Measurements from ENCODE around the gene KAZN.

Gene KAZN

GRCh38 chr1:14706631-14707030 is 108.1 kb downstream of the KAZN start (continued):
- TF ChIP-seq ZBTB49 (tag by site-specific recombination; IDR thresholded peaks at IDR 0.05; ENCODE audit: low read depth) (no peak), ZNF677 (tag by site-specific recombination; IDR thresholded peaks at IDR 0.05) (no peak), TSHZ1 (tag by site-specific recombination; IDR thresholded peaks at IDR 0.05; ENCODE audit: borderline replicate concordance) (no peak), ZBTB7A (tag by site-specific recombination; IDR thresholded peaks at IDR 0.05; ENCODE audit: low read depth) (no peak), OVOL3 (tag by site-specific recombination; IDR thresholded peaks at IDR 0.05) (no peak), ZNF624 (tag by site-specific recombination; IDR thresholded peaks at IDR 0.05) (no peak), ZNF747 (tag by site-specific recombination; IDR thresholded peaks at IDR 0.05) (no peak), SP2 (tag by site-specific recombination; IDR thresholded peaks at IDR 0.05) (no peak), ZNF558 (tag by site-specific recombination; IDR thresholded peaks at IDR 0.05) (no peak), ZNF596 (tag by site-specific recombination; IDR thresholded peaks at IDR 0.05) (no peak)

DNA sequence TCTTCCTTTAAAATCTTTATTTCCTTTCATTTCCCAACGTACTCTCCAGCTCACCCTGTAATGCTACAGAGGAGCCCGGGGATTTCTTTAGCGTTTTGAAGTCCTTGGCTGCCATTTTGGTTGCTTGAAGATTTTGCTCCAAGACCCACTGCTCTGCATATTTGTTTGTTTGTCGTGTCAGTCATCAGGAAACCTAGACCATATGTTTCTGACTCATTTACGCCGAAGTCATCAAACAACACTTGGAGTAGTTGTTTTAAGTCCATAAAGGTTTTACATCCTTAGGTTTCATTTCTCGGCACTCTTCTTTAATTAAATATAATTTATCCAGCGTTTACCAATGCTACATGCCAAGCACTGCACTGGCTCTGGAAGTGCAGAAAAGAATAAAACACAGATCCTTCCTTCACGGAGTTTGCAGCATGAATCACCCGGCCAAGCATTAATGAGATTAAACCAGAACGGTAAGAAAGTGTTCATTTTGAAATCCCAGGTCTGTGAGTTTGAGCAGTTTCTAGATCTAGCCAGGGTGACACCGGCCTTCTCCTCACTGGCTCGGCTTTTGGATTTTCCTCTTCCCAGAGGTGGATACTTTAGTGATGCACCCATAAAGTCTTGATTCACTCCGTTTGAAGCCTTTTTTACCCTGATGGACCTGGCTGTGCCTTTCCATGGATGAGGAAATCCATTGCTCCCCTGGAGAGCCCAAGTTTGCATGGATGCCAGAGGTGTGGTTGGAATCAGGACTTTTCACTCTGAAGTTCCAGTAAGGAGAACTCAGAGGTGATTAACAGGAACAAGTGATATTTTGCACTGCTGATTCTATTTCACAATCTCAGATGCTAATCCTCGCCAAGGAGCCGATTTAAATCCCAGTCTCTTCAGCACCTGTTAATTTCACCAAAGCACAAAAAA is 109.3 kb downstream of the KAZN start:
- POLR2A ChIA-PET, result no interaction called here

More for the DNA sequence above, 109.3 kb downstream of the KAZN start:
- H3K9me3 ChIP-seq (ENCODE audit: control insufficient read depth, insufficient read depth, low read depth, low read length), result no peaks in the 10 kb centered on the region
- no peak overlapping the region for H3K4me3 ChIP-seq (ENCODE audit: low read depth, low read length)
- H3K36me3 ChIP-seq (ENCODE audit: control insufficient read depth in 2 of 2, insufficient read depth in 1 of 2, low read length in 2 of 2), result no peaks in the 10 kb centered on the region
- CTCF ChIA-PET, result no interaction called here
- H3K27ac ChIP-seq (ENCODE audit: extremely low read depth, low read depth, low read length), result no peak overlapping the region
- H3K4me1 ChIP-seq (ENCODE audit: control insufficient read depth, insufficient read depth, low read length), result no peaks in the 10 kb centered on the region
- TF ChIP-seq, protein P1, sequence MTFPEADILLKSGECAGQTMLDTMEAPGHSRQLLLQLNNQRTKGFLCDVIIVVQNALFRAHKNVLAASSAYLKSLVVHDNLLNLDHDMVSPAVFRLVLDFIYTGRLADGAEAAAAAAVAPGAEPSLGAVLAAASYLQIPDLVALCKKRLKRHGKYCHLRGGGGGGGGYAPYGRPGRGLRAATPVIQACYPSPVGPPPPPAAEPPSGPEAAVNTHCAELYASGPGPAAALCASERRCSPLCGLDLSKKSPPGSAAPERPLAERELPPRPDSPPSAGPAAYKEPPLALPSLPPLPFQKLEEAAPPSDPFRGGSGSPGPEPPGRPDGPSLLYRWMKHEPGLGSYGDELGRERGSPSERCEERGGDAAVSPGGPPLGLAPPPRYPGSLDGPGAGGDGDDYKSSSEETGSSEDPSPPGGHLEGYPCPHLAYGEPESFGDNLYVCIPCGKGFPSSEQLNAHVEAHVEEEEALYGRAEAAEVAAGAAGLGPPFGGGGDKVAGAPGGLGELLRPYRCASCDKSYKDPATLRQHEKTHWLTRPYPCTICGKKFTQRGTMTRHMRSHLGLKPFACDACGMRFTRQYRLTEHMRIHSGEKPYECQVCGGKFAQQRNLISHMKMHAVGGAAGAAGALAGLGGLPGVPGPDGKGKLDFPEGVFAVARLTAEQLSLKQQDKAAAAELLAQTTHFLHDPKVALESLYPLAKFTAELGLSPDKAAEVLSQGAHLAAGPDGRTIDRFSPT (tag by site-specific recombination; IDR thresholded peaks at IDR 0.05), result no peak
- TF ChIP-seq ZNF560 (tag by site-specific recombination; IDR thresholded peaks at IDR 0.05; ENCODE audit: borderline replicate concordance) (no peak), ZSCAN23 (tag by site-specific recombination; IDR thresholded peaks at IDR 0.05) (no peak), ZNF776 (tag by site-specific recombination; IDR thresholded peaks at IDR 0.05; ENCODE audit: borderline replicate concordance) (no peak), ZBTB17 (tag by site-specific recombination; IDR thresholded peaks at IDR 0.05) (no peak), ZBTB48 (tag by site-specific recombination; IDR thresholded peaks at IDR 0.05) (no peak), KLF8 (tag by site-specific recombination; IDR thresholded peaks at IDR 0.05) (no peak), TCF7L2 (IDR thresholded peaks at IDR 0.05; ENCODE audit: borderline replicate concordance, low read depth, low read length) (no peak), ZNF354C (tag by site-specific recombination; IDR thresholded peaks at IDR 0.05; ENCODE audit: borderline replicate concordance, low read depth) (no peak), ZNF140 (tag by site-specific recombination; IDR thresholded peaks at IDR 0.05) (no peak), YY1 (tag by site-specific recombination; IDR thresholded peaks at IDR 0.05) (no peak), ZNF426 (tag by site-specific recombination; IDR thresholded peaks at IDR 0.05) (no peak)
- TF ChIP-seq, protein P2, sequence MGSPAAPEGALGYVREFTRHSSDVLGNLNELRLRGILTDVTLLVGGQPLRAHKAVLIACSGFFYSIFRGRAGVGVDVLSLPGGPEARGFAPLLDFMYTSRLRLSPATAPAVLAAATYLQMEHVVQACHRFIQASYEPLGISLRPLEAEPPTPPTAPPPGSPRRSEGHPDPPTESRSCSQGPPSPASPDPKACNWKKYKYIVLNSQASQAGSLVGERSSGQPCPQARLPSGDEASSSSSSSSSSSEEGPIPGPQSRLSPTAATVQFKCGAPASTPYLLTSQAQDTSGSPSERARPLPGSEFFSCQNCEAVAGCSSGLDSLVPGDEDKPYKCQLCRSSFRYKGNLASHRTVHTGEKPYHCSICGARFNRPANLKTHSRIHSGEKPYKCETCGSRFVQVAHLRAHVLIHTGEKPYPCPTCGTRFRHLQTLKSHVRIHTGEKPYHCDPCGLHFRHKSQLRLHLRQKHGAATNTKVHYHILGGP (tag by site-specific recombination; IDR thresholded peaks at IDR 0.05), result no peak

Measured in HEK293 (cell line).